Hepatic stellate cell (primary cell): ENCODE results near the gene PRSS38.

Source experiments
- DNase-seq: peaks from one replicate; pipeline ENCODE4 v3.0.0; 2011; ENCODE audit warnings: low spot score

Gene PRSS38

GRCh38 chr1:227779021-227779441 lies 36.4 kb upstream of the PRSS38 start:
- DNase-seq: no peak

- DNase-seq: no peak
These were observed 35.8 kb upstream of the PRSS38 start for GRCh38 chr1:227779685-227780084.

GRCh38 chr1:227780101-227781044 lies 35.1 kb upstream of the PRSS38 start:
- no peak for DNase-seq

- no peak for DNase-seq
These were observed 34.1 kb upstream of the PRSS38 start for GRCh38 chr1:227781314-227781930.

GRCh38 chr1:227782226-227782625 lies 33.2 kb upstream of the PRSS38 start:
- no peak for DNase-seq

- DNase-seq: no peak
These were observed 30.2 kb upstream of the PRSS38 start for GRCh38 chr1:227785094-227785804.

- DNase-seq: no peak
These were observed 29.4 kb upstream of the PRSS38 start for GRCh38 chr1:227785805-227786671.

- peak; percentile 24 for DNase-seq
These were observed 28.6 kb upstream of the PRSS38 start for GRCh38 chr1:227786673-227787512.

- peak; percentile 93 for DNase-seq
These were observed 27.8 kb upstream of the PRSS38 start for GRCh38 chr1:227787513-227788270.

- DNase-seq: peak; percentile 32
These were observed 27.0 kb upstream of the PRSS38 start for GRCh38 chr1:227788271-227789083.

GRCh38 chr1:227789084-227790033 lies 26.1 kb upstream of the PRSS38 start:
- DNase-seq: peak; percentile 36

GRCh38 chr1:227790034-227790400 lies 25.5 kb upstream of the PRSS38 start:
- peak; percentile 0 for DNase-seq

- DNase-seq: peak; percentile 1
These were observed 24.6 kb upstream of the PRSS38 start for GRCh38 chr1:227790868-227791267.

GRCh38 chr1:227791425-227792143 lies 23.9 kb upstream of the PRSS38 start:
- DNase-seq: no peak

- peak; percentile 4 for DNase-seq
These were observed 23.0 kb upstream of the PRSS38 start for GRCh38 chr1:227792216-227793078.
